ENCODE measurements around the gene RNFT2. TPM values are rescaled to one million over a fixed set of nuclear protein-coding genes. Genes with fewer than 3 reads are reported as not detected.

The RNFT2 gene
- total RNA-seq, 1 experiment from 2014 or later: 12.6 TPM

- CTCF ChIA-PET: interaction anchor here (1.2 kb wide), 1 partner anchor 172 kb away, joined by 4 read pairs; no protein-coding TSS in a partner anchor
- ATAC-seq (peak; percentile 83), DNase-seq (peak; percentile 72)
- no TSS peak for BruUV-seq (replicated peaks)
- no peak overlapping the region for H3K27ac ChIP-seq (ENCODE audit: low read length)
- POLR2A ChIA-PET (ENCODE audit: unreplicated experiment): interaction anchor here (0.5 kb wide), 1 partner anchor 154 kb away, joined by 3 read pairs; no protein-coding TSS in a partner anchor
- H3F3A ChIP-seq (ENCODE audit: low read length, unreplicated experiment): no peaks in the 10 kb centered on the region
- H4K20me1 ChIP-seq (ENCODE audit: low read length): no peaks in the 10 kb centered on the region
- H3K4me3 ChIP-seq (ENCODE audit: low read length): peak overlapping the region; percentile 72
- peak overlapping the region; percentile 91 for H3K4me2 ChIP-seq (ENCODE audit: low read length)
- H3K9ac ChIP-seq (ENCODE audit: low read length): no peak overlapping the region
- H3K27me3 ChIP-seq (ENCODE audit: low read length): peaks cover 27% of the 10 kb centered on the region
- H3K36me3 ChIP-seq (ENCODE audit: low read depth, low read length): no peaks in the 10 kb centered on the region
- intact Hi-C loops (cut with micrococcal nuclease): loop anchor here (1.0 kb wide), 1 partner anchor 74 kb away; no protein-coding TSS in a partner anchor
- no peaks in the 10 kb centered on the region for H3K9me2 ChIP-seq (replicated peaks; ENCODE audit: low read length)
- no peak for TF ChIP-seq EZH2phosphoT487 (IDR thresholded peaks at IDR 0.05; ENCODE audit: borderline replicate concordance, low read length)
- no peak; the same call in 1 of the 2 replicates for TF ChIP-seq CTCF (conservative IDR thresholded peaks at IDR 0.05; ENCODE audit: low read depth, low read length)
- TF ChIP-seq EZH2 (IDR thresholded peaks at IDR 0.05; ENCODE audit: low read length, unreplicated experiment): no peak
- H3K4me1 ChIP-seq (ENCODE audit: insufficient read depth, low read length): peaks cover 30% of the 10 kb centered on the region
- peak overlapping the region; percentile 74 for H2AFZ ChIP-seq (ENCODE audit: low read length)
- H3K79me2 ChIP-seq (ENCODE audit: low read length): no peaks in the 10 kb centered on the region
- no peaks in the 10 kb centered on the region for H3K9me3 ChIP-seq (ENCODE audit: low read length)
Observed at GRCh38 chr12:116880817-116881324, 142.8 kb downstream of the RNFT2 start.

GRCh38 chr12:116881325-116881876 is 143.3 kb downstream of the RNFT2 start, which contains the start of gene HRK:
TSS of gene HRK (minus strand) at chr12:116881441. CDS start at chr12:116881307, 134 bp downstream.
- no peak for TF ChIP-seq CTCF (conservative IDR thresholded peaks at IDR 0.05; ENCODE audit: low read depth, low read length)
- TF ChIP-seq EZH2 (IDR thresholded peaks at IDR 0.05; ENCODE audit: low read length, unreplicated experiment): no peak
- TF ChIP-seq EZH2phosphoT487 (IDR thresholded peaks at IDR 0.05; ENCODE audit: borderline replicate concordance, low read length): no peak
- H3K9ac ChIP-seq (ENCODE audit: low read length): no peak within 1 kb of the TSS
- H3K4me3 ChIP-seq (ENCODE audit: low read length): peak within 1 kb of the TSS; percentile 72
- intact Hi-C loops (cut with micrococcal nuclease): loop anchor here (1.0 kb wide), 1 partner anchor 74 kb away; no protein-coding TSS in a partner anchor
- no peaks in the 10 kb centered on the region for H3K9me2 ChIP-seq (replicated peaks; ENCODE audit: low read length)
- peaks cover 27% of the 10 kb centered on the region for H3K27me3 ChIP-seq (ENCODE audit: low read length)
- POLR2A ChIA-PET (ENCODE audit: unreplicated experiment): interaction anchor here (0.6 kb wide), 1 partner anchor 604 kb away, joined by 3 read pairs; the partner anchor contains the start of gene MED13L
- no peaks in the 10 kb centered on the region for H3K36me3 ChIP-seq (ENCODE audit: low read depth, low read length)
- CTCF ChIA-PET: interaction anchor here (1.2 kb wide), 1 partner anchor 173 kb away, joined by 4 read pairs; no protein-coding TSS in a partner anchor
- H3K27ac ChIP-seq (ENCODE audit: low read length): no peak within 1 kb of the TSS
- BruUV-seq (replicated peaks): no TSS peak
- no peaks in the 10 kb centered on the region for H3F3A ChIP-seq (ENCODE audit: low read length, unreplicated experiment)
- H3K4me1 ChIP-seq (ENCODE audit: insufficient read depth, low read length): peaks cover 30% of the 10 kb centered on the region
- H4K20me1 ChIP-seq (ENCODE audit: low read length): no peaks in the 10 kb centered on the region
- DNase-seq (no peak), ATAC-seq (peak; percentile 23; the same call in 1 of the 2 replicates)
- no peaks in the 10 kb centered on the region for H3K79me2 ChIP-seq (ENCODE audit: low read length)
- peak within 1 kb of the TSS; percentile 91 for H3K4me2 ChIP-seq (ENCODE audit: low read length)
- peak within 1 kb of the TSS; percentile 74 for H2AFZ ChIP-seq (ENCODE audit: low read length)
- H3K9me3 ChIP-seq (ENCODE audit: low read length): no peaks in the 10 kb centered on the region

Measured in PC-3 (cell line).